Coronary artery (tissue), 2 donors: ENCODE data around the gene DHX40.

ENCODE experiments used
- DNase-seq: peaks from one replicate; pipeline ENCODE4 v3.0.0-alpha.2; 2017; ENCODE audit warnings: low spot score
- H3K27ac ChIP-seq, 2 donors: fragments of 200-600 bp; sonication (generic); one replicate each; pipeline ENCODE4 v1.5.1; 2016 to 2019
- H3K4me3 ChIP-seq: fragments of 200-600 bp; sonication (generic); 2 replicates; pipeline ENCODE4 v1.5.1; 2016; ENCODE audit warnings: mild to moderate bottlenecking, moderate library complexity
- TF ChIP-seq, protein P1 (sequence below): fragments of 200-600 bp; sonication (generic); IDR thresholded peaks from one replicate; pipeline ENCODE4 v1.5.1; 2019; ENCODE audit warnings: antibody characterized with exemption

The DHX40 gene

DNA sequence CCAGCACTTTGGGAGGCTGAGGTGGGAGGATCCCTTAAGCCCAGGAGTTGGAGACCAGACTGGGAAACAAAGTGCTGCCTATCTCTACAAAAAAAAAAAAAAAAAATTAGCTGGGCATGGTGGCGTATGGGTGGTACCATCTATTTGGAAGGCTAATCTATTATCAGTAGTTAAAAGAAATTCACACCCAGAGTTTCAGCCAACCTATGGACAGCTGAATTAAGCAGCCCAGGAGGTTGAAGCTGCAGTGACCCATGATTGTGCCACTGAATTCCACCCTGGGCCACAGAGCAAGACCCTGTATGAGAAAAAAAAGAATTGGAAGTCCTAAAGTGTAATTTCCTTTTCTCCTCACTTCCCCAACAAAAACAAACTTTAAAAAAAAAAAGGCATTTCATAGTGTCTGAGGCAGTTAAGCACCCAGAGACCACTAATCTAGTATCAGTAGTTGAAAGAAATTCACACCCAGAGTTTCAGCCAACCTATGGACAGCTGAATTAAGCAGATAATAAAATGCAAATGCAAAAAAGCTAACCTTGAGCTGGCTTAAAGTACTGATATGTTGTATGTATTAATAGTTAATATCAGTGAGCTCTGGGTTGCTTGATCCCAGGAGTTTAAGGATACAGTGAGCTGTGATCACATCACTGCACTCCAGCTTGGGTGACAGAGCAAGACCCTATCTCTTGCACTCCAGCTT lies 72.4 kb downstream of the DHX40 start:
- TF ChIP-seq, protein P1, sequence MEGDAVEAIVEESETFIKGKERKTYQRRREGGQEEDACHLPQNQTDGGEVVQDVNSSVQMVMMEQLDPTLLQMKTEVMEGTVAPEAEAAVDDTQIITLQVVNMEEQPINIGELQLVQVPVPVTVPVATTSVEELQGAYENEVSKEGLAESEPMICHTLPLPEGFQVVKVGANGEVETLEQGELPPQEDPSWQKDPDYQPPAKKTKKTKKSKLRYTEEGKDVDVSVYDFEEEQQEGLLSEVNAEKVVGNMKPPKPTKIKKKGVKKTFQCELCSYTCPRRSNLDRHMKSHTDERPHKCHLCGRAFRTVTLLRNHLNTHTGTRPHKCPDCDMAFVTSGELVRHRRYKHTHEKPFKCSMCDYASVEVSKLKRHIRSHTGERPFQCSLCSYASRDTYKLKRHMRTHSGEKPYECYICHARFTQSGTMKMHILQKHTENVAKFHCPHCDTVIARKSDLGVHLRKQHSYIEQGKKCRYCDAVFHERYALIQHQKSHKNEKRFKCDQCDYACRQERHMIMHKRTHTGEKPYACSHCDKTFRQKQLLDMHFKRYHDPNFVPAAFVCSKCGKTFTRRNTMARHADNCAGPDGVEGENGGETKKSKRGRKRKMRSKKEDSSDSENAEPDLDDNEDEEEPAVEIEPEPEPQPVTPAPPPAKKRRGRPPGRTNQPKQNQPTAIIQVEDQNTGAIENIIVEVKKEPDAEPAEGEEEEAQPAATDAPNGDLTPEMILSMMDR, result no peak
- peak overlapping the region in 1 of 2 donors; percentile 0 for H3K27ac ChIP-seq
- no peak for DNase-seq
- H3K4me3 ChIP-seq, result no peak overlapping the region

DNA sequence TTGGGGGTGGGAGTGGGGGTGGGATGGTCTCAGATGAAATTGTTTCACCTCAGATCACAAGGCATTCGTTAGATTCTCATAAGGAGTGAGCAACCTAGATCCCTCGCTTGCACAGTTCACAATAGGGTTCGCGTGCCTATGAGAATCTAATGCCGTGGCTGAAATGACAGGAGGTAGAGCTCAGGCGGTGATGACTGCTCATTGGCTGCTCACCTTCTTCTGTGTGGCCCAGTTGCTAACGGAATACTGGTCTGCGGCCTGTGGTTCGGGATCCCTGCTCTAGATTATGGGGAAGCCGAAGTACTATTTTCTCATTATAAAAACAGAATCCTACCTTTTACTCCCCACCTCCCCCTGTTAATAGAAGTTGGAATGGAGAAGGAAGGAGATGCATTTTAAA lies 73.1 kb downstream of the DHX40 start:
- TF ChIP-seq, protein P1, result no peak
- DNase-seq, result no peak
- no peak overlapping the region for H3K4me3 ChIP-seq
- H3K27ac ChIP-seq, result peak overlapping the region in 1 of 2 donors; percentile 0

DNA sequence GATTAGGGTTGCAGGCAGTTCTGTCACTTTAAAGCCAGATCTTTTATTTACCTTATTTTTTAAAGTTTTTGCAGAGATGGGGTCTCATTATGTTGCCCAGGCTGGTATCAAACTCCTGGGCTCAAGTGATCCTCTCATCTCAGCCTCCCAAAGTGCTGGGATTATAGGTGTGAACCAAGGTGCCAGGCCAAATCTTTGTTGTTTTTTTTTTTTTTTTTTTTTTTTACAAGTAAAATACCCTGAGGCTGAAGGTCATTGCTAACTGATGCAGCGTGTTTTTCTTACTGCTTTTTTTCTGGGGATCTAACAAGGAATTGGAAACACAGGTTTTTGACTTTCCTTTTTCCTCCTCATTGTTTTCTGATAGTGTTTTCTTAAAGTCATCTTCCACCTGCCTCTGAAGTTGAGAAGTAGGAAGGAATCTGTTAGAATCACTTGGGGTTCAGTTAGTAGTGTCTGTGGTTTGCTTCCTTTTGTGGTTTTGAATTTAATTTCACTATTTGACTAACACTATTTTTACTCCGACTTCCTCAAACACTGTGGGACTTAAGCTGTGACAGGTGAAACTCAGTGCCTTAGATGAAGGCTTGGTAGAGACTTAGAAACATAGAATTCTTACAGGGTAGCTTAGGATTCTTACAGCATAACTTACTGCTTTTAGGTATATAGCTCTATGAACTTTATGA lies 76.5 kb downstream of the DHX40 start:
- DNase-seq, result no peak
- no peak overlapping the region for H3K4me3 ChIP-seq
- no peak overlapping the region for H3K27ac ChIP-seq
- TF ChIP-seq, protein P1, result no peak

DNA sequence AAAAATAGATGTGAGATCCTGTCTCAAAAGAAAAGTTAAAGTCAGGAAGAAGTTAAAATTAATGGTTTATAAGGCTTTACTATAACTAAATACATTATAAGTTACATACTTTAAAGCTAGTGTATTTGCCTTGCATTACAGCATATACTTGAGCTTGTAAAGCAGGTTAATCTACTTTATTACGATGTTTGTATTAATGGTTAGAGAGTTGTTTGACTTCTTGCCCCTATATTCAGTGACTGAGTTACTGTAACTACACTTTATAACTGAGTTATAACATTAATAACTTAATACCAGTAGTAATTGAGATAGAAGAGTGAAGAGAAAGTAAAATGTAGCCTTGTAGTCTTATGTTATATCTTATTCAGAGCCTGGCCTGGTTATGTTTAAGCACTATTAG lies 77.2 kb downstream of the DHX40 start:
- TF ChIP-seq, protein P1, result no peak
- DNase-seq, result no peak
- no peak overlapping the region for H3K27ac ChIP-seq
- H3K4me3 ChIP-seq, result no peak overlapping the region

DNA sequence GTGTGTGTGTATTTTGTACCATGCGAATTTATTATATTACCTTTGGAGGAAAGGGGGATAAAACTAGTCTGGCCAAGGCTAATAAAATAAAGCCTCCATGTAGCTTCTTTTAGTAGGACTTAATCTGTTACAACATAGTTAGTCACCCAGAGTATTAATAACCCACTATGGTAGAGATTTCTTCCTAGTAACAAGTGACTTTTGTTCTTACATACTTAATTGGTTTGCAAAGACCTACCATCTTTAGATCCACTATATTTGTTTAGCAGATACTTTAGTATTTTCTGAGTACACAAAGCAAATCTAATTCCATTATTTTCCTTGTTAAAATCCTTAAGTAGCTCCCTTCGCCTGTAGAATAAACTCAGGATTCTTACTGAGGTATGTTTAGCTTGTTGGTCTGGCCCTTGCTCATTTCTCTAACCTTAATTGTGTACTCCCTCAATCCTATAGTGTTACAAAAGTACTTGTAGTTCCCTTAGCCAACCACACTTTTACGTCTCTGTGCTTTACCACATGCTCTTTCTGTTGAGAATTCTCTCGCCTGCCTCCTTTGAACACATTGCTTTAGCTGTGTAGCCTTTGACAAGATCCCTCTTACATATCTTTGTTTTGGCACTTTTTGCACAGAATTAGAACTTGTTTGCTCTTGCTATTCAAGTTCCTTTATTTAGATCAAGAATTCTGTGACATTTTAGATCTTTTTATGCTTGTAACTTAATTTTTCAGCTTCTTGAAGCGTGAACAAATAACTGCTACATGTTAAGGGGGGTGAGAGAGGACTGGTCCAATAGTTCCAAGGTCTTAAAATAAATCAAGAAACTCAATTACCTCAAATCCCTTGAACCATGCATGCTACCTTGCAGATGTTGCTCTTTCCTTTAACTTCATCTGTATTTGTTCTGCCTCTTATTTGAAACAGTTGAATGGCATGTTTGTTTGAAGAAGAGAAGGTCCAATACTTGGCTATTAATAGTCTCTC lies 78.0 kb downstream of the DHX40 start:
- no peak overlapping the region for H3K4me3 ChIP-seq
- H3K27ac ChIP-seq, result no peak overlapping the region
- no peak for DNase-seq
- TF ChIP-seq, protein P1, result no peak

DNA sequence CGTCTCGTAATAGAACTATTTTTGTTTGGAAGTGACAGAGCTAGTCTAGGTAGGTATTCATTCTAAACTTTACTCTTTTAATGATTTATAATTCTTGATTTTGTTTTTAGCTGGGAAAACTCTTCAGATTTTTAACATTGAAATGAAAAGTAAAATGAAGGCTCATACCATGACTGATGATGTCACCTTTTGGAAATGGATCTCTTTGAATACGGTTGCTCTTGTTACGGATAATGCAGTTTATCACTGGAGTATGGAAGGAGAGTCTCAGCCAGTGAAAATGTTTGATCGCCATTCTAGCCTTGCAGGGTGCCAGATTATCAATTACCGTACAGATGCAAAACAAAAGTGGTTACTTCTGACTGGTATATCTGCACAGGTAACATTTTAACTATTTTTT lies 81.9 kb downstream of the DHX40 start:
- DNase-seq, result no peak
- Histone ChIP-seq H3K27ac (no peak overlapping the region), H3K4me3 (no peak overlapping the region)
- TF ChIP-seq, protein P1, result no peak
